ENCODE data around the gene TAC4.

- TF ChIP-seq CTCF (optimal IDR thresholded peaks at IDR 0.05 in 1 of 3, IDR thresholded peaks at IDR 0.05 in 1 of 3, conservative IDR thresholded peaks at IDR 0.05 in 1 of 3; ENCODE audit: extremely low read depth in 1 of 3, insufficient read depth in 2 of 3, low read length in 3 of 3) (no peak), EZH2 (IDR thresholded peaks at IDR 0.05; ENCODE audit: low read length) (no peak)
Observed at GRCh38 chr17:49886036-49886435, 38.2 kb upstream of the TAC4 start.
